ENCODE data around the gene SYNPO2. TPM values are rescaled to one million over a fixed set of nuclear protein-coding genes. Genes with fewer than 3 reads are reported as not detected.
"Not testable (repeated sequence)": the region's sequence is repeated elsewhere in the genome, so short reads cannot be mapped to it uniquely, and the experiment has no call there.

SYNPO2 gene
- total and polyA plus RNA-seq, 2 donors = 428 to 529 TPM

DNA sequence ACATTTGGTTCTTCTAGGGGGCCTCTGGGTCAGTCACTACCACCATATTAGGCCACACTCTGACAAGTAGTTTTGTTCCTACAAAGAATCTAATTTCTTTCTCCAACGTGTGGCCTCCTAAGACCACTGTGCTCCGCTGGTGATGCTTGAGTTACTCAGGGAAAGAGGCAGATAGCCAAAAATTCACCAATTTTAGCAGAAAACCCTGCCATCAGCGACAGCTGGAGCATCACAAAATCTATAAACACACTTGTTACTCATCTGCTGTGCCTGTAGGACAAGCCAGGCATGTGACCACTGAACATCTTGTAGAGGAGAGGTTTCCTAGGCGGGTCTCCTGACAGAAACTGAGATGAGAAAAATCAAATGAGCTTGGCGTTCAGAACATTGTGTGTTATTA lies 105.4 kb downstream of the SYNPO2 start:
- H3K27ac ChIP-seq (ENCODE audit: low read depth) = no peak overlapping the region
- 25% methylated on average over 5 of the region's 5 CpGs for WGBS

DNA sequence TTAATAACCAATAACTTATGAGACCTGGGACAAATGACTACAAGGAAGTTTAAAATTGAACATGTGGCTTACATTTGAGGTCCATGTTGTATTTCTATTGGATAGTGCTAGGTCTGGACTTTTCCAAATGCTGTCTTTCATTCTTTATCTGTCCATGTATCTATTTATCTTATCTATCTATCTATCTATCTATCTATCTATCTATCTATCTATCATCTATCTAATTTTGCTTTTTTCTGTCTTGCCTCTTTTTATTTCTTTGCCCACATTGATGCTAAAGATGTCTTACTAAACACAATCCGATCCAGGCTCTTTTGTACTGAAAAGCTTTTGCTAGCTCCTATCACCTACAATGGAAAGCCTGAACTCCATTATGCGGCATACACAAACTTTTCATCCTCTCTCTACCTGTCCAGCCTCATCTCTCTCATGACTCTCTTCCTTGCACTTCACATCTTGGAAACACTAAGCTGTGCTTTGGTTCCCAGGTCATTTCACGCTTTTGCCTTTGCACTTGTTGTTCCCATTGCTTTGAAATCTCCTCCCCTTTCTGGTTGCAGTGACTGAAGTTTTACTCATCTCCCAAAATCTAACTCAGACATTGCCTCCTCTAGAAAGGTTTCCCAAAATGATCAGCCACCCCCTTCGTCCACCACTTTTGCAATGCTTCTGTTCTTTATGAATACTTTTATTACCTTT lies 107.2 kb downstream of the SYNPO2 start:
- no peaks in the 10 kb centered on the region for H3K4me1 ChIP-seq (ENCODE audit: insufficient read depth)

More for the DNA sequence above, 105.4 kb downstream of the SYNPO2 start:
- Histone ChIP-seq H3K36me3 (ENCODE audit: insufficient read depth) (peaks cover 2% of the 10 kb centered on the region), H3K4me1 (ENCODE audit: insufficient read depth) (no peaks in the 10 kb centered on the region), H3K4me3 (ENCODE audit: low read depth, low read length) (no peak overlapping the region)
- DNase-seq (ENCODE audit: extremely low spot score) = no peak

DNA sequence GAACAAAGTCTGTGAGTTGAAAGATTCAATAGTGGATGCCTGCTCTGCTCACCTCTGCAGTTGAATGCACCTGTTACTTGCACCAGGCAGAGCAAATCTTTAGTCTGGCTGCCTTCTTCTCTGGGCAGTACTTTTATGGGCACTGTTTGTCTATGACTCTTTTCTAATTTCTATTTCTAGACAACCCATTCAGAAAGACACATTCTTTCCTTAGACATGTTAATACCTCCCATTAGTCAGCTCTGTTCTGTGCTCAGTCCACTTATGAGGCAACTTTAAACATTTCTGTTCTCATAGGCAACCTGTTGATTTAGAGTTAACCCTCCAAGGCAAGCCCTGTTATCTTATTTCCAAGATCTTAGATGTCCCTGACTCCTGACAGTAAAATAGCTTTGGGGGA lies 108.9 kb downstream of the SYNPO2 start:
- Histone ChIP-seq H3K27ac (ENCODE audit: low read depth) (peak overlapping the region; percentile 23), H3K4me3 (ENCODE audit: low read depth, low read length) (no peak overlapping the region), H3K4me1 (ENCODE audit: insufficient read depth) (no peaks in the 10 kb centered on the region), H3K36me3 (ENCODE audit: insufficient read depth) (peaks cover 2% of the 10 kb centered on the region)
- DNase-seq (ENCODE audit: extremely low spot score) = no peak

More for the DNA sequence above, 107.2 kb downstream of the SYNPO2 start:
- 91% methylated on average over 4 of the region's 4 CpGs for WGBS
- no peak for DNase-seq (ENCODE audit: extremely low spot score)
- no peak overlapping the region for H3K27ac ChIP-seq (ENCODE audit: low read depth)
- no peak overlapping the region for H3K4me3 ChIP-seq (ENCODE audit: low read depth, low read length)
- H3K36me3 ChIP-seq (ENCODE audit: insufficient read depth) = peaks cover 2% of the 10 kb centered on the region

DNA sequence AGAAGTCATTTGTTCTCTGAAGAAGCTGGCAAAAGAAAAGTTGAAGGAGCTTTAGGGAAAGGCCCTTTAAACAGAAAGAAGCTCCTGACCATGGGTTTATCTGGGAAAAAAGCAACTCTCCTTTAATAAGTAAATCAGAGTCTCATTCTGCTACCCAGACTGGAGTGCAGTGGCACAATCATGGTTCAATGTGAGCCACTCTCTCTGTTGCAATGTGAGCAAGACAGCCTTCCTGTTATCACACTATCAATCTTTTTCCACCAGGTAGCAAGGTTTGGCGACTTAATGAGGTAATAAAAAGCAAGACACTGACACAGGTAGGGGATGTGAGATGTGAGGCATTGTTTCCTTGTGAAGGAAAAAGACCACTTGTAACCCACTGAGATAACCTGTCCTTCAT lies 111.3 kb downstream of the SYNPO2 start:
- WGBS = 58% methylated on average over 1 of the region's 1 CpG
- no peak overlapping the region for H3K27ac ChIP-seq (ENCODE audit: low read depth)
- H3K36me3 ChIP-seq (ENCODE audit: insufficient read depth) = no peaks in the 10 kb centered on the region
- no peak for DNase-seq (ENCODE audit: extremely low spot score)
- H3K4me1 ChIP-seq (ENCODE audit: insufficient read depth) = no peaks in the 10 kb centered on the region
- H3K4me3 ChIP-seq (ENCODE audit: low read depth, low read length) = no peak overlapping the region

DNA sequence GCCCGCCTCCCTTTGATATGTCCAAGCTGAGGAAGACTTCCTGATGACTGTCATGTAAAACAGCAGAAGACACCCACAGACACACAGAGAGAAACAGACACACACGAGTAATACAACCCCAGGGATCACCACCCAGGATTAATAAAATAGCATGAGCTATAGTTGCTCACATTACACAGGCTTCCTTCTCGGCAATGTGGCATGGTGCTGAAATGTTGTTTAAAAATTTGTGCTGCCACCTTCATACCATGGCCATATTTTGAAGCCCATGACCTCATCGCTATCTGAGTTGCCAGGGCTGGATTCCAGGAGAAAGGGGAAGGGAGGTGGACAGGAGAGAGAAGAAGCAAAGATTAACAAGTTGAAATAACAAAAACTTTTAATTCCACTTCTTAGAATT lies 111.7 kb downstream of the SYNPO2 start:
- Histone ChIP-seq H3K36me3 (ENCODE audit: insufficient read depth) (no peaks in the 10 kb centered on the region), H3K4me3 (ENCODE audit: low read depth, low read length) (no peak overlapping the region), H3K4me1 (ENCODE audit: insufficient read depth) (no peaks in the 10 kb centered on the region), H3K27ac (ENCODE audit: low read depth) (no peak overlapping the region)
- WGBS = 43% methylated on average over 4 of the region's 4 CpGs
- DNase-seq (ENCODE audit: extremely low spot score) = no peak

DNA sequence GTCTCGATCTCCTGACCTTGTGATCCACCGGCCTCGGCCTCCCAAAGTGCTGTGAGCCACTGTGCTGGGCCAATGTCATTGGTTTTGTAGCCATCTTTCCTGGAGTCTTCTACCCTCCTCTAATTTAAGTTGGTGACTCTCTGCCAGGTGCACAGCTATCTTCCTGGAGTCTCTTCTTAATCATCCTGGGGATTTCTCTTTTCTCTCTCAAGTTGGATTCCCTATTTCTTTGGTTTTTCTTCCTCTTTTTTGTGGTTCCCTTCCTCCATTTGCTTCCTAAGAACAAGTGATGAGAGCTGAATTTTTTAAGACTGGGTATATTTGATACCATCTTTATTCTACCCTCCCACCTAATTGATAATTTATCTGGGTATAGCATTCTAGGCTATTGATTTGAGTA lies 113.8 kb downstream of the SYNPO2 start:
- Histone ChIP-seq H3K4me3 (ENCODE audit: low read depth, low read length) (no peak overlapping the region), H3K4me1 (ENCODE audit: insufficient read depth) (no peaks in the 10 kb centered on the region), H3K36me3 (ENCODE audit: insufficient read depth) (no peaks in the 10 kb centered on the region), H3K27ac (ENCODE audit: low read depth) (no peak overlapping the region)
- 66% methylated on average over 3 of the region's 3 CpGs for WGBS
- no peak for DNase-seq (ENCODE audit: extremely low spot score)

DNA sequence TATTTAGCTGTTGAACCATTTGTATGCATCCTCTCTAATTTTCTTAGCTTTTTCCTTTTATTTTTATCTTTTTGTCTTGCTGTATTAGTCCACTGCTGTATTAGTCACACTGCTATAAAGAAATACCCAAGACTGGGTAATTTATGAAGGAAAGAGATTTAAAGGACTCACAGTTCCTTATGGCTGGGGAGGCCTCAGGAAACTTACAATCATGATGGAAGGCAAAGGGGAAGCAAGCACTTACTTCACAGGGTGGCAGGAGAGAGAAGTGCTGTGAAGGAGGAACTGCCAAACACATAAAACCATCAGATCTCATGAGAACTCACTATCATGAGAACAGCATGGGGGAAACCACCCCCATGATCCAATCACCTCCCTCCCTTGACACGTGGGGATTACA lies 114.3 kb downstream of the SYNPO2 start:
- WGBS = 19% methylated on average over 1 of the region's 1 CpG
- not testable (repeated sequence) for H3K4me3 ChIP-seq (ENCODE audit: low read depth, low read length); DNase-seq (ENCODE audit: extremely low spot score); H3K27ac ChIP-seq (ENCODE audit: low read depth); H3K36me3 ChIP-seq (ENCODE audit: insufficient read depth); H3K4me1 ChIP-seq (ENCODE audit: insufficient read depth)

DNA sequence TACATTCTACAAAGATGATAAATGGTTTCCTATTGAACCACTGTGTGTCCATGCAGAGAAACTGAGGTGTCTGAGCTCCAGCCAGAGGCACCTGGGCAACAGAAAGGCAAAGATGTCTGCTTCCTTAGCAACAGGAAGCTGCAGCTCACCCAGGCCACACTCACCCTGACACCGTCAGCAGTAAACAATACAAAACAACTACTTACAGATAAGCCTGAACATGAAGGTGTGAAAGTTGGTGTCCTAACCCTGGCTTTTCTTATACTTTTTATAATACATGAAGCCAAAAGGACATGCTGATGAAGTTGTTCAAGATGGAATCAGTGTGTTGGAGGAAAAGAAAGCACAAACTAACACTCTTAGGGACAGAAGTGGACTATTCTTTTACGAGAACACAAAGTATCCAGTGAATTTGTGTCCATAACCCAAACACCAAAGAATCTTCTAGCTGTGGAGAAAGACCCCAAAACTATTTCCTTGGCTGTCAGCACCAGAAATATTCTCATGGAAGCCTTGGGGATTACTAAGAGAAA lies 117.3 kb downstream of the SYNPO2 start:
- Histone ChIP-seq H3K36me3 (ENCODE audit: insufficient read depth) (no peaks in the 10 kb centered on the region), H3K27ac (ENCODE audit: low read depth) (no peak overlapping the region), H3K4me3 (ENCODE audit: low read depth, low read length) (no peak overlapping the region), H3K4me1 (ENCODE audit: insufficient read depth) (no peaks in the 10 kb centered on the region)
- WGBS = 46% methylated on average over 2 of the region's 2 CpGs
- no peak for DNase-seq (ENCODE audit: extremely low spot score)

DNA sequence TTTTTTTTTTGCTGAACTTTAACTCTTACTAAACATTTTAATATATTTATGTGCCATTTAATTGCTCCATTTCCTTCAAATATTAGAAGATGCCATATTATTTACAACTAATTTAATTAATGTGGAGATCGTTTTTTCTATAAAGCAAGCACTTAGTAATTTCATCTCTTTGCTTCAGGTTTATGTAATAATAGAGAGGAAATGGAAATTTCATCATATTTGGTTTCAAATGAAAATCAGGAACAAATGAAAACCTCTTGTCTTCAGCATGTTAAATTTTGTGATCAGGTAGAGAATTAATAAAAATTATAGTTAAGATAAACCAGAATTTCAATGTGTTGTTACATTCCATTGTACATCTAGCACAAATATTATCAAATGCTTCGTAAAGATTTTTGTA lies 120.1 kb downstream of the SYNPO2 start:
- Histone ChIP-seq H3K4me3 (ENCODE audit: low read depth, low read length) (no peak overlapping the region), H3K36me3 (ENCODE audit: insufficient read depth) (no peaks in the 10 kb centered on the region), H3K4me1 (ENCODE audit: insufficient read depth) (no peaks in the 10 kb centered on the region), H3K27ac (ENCODE audit: low read depth) (no peak overlapping the region)
- 74% methylated on average over 2 of the region's 2 CpGs for WGBS
- no peak for DNase-seq (ENCODE audit: extremely low spot score)

DNA sequence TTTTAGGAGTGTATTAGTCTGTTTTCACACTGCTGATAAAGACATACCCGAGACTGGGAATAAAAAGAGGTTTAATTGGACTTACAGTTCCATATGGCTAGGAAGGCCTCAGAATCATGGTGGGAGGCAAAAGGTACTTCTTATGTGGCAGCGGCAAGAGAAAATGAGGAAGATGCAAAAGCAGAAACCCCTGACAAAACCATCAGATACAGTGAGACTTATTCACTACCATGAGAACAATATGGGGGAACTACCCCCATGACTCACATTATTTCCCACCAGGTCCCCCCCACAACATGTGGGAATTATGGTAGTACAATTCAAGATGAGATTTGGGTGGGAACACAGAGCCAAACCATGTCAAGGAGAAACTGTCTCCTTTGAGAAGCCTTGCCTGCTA lies 121.6 kb downstream of the SYNPO2 start:
- not testable (repeated sequence) for H3K27ac ChIP-seq (ENCODE audit: low read depth); H3K4me1 ChIP-seq (ENCODE audit: insufficient read depth)
- 84% methylated on average over 2 of the region's 2 CpGs for WGBS

DNA sequence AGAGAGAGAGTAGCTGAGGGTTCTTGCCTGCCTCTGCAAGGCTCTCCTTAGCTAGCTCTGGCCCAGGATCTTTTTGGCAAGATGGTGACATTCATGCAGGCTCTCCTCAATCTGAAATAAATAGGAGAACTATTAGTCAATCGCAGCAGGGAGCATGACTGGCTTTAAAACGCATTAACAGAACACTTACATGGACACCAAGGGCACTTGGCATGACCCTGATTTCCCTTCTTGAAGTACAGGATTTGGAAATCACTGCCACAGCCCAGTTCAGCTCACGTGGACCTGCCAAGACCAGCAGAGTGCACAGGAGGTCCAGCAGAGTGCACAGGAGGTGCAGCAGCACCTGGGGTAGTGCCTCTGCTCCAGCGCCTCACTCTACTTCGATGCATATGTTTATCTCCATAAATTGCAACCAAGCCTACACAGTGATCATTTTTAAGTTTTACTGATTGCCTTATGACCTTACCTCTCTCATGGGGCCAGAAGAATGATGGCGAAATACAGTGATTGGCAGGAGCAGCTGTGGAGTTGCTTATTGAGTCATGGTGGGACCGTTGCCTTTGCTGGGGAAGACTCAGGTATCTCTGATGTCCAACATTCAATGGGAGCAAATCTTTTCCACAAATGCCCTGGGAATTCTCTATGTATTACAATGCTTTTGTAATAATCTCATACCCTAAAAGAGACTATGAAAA lies 122.4 kb downstream of the SYNPO2 start:
- 73% methylated on average over 7 of the region's 7 CpGs for WGBS
- H3K27ac ChIP-seq (ENCODE audit: low read depth) = no peak overlapping the region
- DNase-seq (ENCODE audit: extremely low spot score) = no peak

More for the DNA sequence above, 121.6 kb downstream of the SYNPO2 start:
- not testable (repeated sequence) for H3K4me3 ChIP-seq (ENCODE audit: low read depth, low read length); H3K36me3 ChIP-seq (ENCODE audit: insufficient read depth); DNase-seq (ENCODE audit: extremely low spot score)

DNA sequence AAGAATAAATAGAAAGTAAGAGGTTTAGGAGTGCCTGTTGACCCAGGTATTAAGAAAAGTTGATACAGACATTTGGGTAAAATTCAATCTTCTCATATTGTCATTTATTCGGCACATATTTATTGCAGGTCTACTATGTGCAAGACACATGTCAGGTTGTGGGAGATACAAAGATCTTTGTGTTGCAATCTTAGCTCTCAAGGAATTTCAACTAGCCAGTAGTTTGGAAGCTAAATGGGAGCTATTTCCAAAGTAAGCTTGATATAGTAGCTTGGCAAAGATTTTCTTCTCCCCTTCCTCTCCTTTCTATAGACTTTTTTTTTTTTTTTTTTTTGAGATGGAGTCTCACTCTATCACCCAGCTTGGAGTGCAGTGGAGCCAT lies 122.9 kb downstream of the SYNPO2 start:
- H3K4me1 ChIP-seq (ENCODE audit: insufficient read depth) = no peaks in the 10 kb centered on the region
- H3K4me3 ChIP-seq (ENCODE audit: low read depth, low read length) = no peak overlapping the region
- H3K27ac ChIP-seq (ENCODE audit: low read depth) = no peak overlapping the region
- DNase-seq (ENCODE audit: extremely low spot score) = no peak
- no peaks in the 10 kb centered on the region for H3K36me3 ChIP-seq (ENCODE audit: insufficient read depth)
- WGBS = 83% methylated on average over 1 of the region's 1 CpG

More for the DNA sequence above, 122.4 kb downstream of the SYNPO2 start:
- H3K4me3 ChIP-seq (ENCODE audit: low read depth, low read length) = no peak overlapping the region
- no peaks in the 10 kb centered on the region for H3K36me3 ChIP-seq (ENCODE audit: insufficient read depth)
- no peaks in the 10 kb centered on the region for H3K4me1 ChIP-seq (ENCODE audit: insufficient read depth)

DNA sequence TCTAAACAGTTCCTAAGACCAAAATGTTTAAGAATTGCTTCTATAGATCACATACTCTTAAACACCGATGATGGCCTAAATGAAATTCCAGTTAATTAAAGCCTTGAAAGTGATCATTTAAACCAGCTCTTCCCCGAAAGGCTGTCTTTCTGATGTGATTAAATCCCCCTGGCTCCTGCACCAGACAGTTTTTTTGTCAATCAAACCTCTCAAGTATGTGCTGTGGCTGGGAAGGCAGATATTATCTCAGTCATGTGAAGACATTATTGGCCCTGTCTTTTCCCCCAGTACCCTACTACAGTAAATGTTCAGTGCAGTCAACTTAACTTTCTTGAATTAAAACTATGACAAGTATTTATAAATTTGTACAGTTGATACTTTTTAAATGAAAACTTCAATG lies 126.0 kb downstream of the SYNPO2 start:
- DNase-seq (ENCODE audit: extremely low spot score) = no peak
- H3K4me3 ChIP-seq (ENCODE audit: low read depth, low read length) = no peak overlapping the region
- WGBS = 81% methylated on average over 2 of the region's 2 CpGs
- no peaks in the 10 kb centered on the region for H3K4me1 ChIP-seq (ENCODE audit: insufficient read depth)
- no peak overlapping the region for H3K27ac ChIP-seq (ENCODE audit: low read depth)
- no peaks in the 10 kb centered on the region for H3K36me3 ChIP-seq (ENCODE audit: insufficient read depth)

DNA sequence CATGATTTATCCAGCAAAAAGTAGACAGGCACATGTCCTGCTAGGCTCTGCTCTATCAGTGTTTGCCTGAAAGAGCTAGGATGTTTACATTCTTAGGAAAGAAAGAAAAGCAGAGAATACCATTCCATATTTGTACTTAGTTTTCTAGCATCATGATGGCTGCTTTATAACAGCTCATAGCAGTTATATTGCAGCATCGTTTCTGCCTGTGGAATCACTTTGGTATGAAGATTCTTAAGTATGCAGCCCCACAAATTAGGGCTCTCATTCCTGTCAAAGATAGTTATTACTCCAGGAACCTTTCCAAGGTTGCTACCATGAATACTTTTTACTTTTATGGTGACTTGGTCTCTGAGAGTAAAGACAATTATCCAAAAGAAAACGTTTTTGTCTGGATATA lies 128.0 kb downstream of the SYNPO2 start:
- peak overlapping the region; percentile 73 for H3K27ac ChIP-seq (ENCODE audit: low read depth)
- DNase-seq (ENCODE audit: extremely low spot score) = no peak
- H3K4me3 ChIP-seq (ENCODE audit: low read depth, low read length) = no peak overlapping the region
- no peaks in the 10 kb centered on the region for H3K36me3 ChIP-seq (ENCODE audit: insufficient read depth)
- H3K4me1 ChIP-seq (ENCODE audit: insufficient read depth) = no peaks in the 10 kb centered on the region
- 11% methylated on average over 2 of the region's 2 CpGs for WGBS

Data from urinary bladder (tissue), 4 donors.